Measurements from ENCODE around the gene BRICD5.

The BRICD5 gene

DNA sequence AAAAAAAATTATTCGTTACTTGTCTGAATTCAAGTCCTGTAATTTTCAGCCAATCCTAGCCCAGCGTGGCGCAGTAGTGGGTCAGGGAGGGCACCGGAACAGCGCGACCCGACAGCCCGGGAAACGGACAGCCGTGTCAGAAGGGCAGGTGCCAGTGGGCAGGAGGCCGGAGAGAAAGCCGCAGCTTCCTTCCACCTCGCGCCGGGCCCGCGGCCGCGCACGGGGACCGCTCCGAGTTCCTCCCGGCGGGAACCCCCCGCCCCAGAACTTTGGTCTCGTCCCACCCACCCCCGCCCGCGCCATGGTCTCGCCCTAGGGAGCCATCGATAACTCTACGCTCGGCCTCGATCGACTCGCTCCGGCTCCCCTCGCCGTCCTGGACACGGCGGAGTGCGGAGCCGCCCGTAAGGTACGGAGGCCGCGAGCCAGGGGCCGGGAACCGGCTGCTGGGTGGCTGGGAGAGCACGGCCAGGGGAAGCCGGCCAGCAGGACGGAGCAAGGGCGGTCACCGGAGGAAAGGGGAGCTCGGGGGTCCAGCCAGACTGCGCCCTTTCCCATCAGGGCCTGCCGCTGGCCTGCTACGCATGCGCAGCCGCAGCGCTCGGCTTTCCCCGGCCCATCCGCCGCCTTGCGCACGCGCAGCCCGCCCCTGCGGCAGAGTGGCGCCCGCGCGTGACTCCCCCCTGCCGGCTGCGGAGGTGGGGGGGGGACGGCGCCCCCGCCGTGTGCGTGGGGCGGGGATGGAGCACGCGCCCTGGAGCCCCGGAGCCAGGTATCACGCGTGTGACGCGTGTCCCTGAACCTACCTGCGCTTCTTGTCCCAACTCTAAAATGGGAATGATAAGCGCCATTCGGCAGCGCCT, 5.3 kb downstream of the BRICD5 start, which contains the start of gene MLST8 (continued):
- TF ChIP-seq KLF8 (tag by site-specific recombination; IDR thresholded peaks at IDR 0.05) (peak; percentile 46; the same call in 1 of the 2 replicates), ZNF223 (tag by site-specific recombination; IDR thresholded peaks at IDR 0.05) (no peak), ZNF629 (tag by site-specific recombination; IDR thresholded peaks at IDR 0.05) (peak; percentile 66), ZNF121 (tag by site-specific recombination; IDR thresholded peaks at IDR 0.05) (no peak), ZNF623 (tag by site-specific recombination; IDR thresholded peaks at IDR 0.05) (no peak; the same call in 1 of the 2 replicates), ZBTB7A (tag by site-specific recombination; IDR thresholded peaks at IDR 0.05; ENCODE audit: low read depth) (no peak; the same call in 1 of the 2 replicates), ZNF501 (tag by site-specific recombination; IDR thresholded peaks at IDR 0.05) (peak; percentile 34; the same call in 1 of the 2 replicates), ZNF785 (tag by site-specific recombination; IDR thresholded peaks at IDR 0.05) (no peak), ZNF239 (tag by site-specific recombination; IDR thresholded peaks at IDR 0.05) (peak; percentile 18; the same call in 1 of the 2 replicates), GLIS1 (tag by site-specific recombination; IDR thresholded peaks at IDR 0.05) (peak; percentile 66; the same call in 1 of the 2 replicates), HOXC10 (CRISPR knock-in tag; IDR thresholded peaks at IDR 0.05) (0 out of 2 replicates have a peak, but pooled peaks have one; percentile 9), ZNF830 (tag by site-specific recombination; IDR thresholded peaks at IDR 0.05; ENCODE audit: low read depth) (no peak), ZNF549 (tag by site-specific recombination; IDR thresholded peaks at IDR 0.05) (no peak), ZIC2 (tag by site-specific recombination; IDR thresholded peaks at IDR 0.05) (peak; percentile 42; the same call in 1 of the 2 replicates), KLF1 (tag by site-specific recombination; IDR thresholded peaks at IDR 0.05) (peak; percentile 42; the same call in 1 of the 2 replicates), SP3 (tag by site-specific recombination; IDR thresholded peaks at IDR 0.05) (peak; percentile 33; the same call in 1 of the 2 replicates)
- TF ChIP-seq, protein P1, sequence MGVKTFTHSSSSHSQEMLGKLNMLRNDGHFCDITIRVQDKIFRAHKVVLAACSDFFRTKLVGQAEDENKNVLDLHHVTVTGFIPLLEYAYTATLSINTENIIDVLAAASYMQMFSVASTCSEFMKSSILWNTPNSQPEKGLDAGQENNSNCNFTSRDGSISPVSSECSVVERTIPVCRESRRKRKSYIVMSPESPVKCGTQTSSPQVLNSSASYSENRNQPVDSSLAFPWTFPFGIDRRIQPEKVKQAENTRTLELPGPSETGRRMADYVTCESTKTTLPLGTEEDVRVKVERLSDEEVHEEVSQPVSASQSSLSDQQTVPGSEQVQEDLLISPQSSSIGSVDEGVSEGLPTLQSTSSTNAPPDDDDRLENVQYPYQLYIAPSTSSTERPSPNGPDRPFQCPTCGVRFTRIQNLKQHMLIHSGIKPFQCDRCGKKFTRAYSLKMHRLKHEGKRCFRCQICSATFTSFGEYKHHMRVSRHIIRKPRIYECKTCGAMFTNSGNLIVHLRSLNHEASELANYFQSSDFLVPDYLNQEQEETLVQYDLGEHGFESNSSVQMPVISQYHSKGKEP (tag by site-specific recombination; IDR thresholded peaks at IDR 0.05), result no peak
- TF ChIP-seq, protein P2, sequence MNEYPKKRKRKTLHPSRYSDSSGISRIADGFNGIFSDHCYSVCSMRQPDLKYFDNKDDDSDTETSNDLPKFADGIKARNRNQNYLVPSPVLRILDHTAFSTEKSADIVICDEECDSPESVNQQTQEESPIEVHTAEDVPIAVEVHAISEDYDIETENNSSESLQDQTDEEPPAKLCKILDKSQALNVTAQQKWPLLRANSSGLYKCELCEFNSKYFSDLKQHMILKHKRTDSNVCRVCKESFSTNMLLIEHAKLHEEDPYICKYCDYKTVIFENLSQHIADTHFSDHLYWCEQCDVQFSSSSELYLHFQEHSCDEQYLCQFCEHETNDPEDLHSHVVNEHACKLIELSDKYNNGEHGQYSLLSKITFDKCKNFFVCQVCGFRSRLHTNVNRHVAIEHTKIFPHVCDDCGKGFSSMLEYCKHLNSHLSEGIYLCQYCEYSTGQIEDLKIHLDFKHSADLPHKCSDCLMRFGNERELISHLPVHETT (tag by site-specific recombination; IDR thresholded peaks at IDR 0.05), result peak; percentile 61
- TF ChIP-seq, protein P3, sequence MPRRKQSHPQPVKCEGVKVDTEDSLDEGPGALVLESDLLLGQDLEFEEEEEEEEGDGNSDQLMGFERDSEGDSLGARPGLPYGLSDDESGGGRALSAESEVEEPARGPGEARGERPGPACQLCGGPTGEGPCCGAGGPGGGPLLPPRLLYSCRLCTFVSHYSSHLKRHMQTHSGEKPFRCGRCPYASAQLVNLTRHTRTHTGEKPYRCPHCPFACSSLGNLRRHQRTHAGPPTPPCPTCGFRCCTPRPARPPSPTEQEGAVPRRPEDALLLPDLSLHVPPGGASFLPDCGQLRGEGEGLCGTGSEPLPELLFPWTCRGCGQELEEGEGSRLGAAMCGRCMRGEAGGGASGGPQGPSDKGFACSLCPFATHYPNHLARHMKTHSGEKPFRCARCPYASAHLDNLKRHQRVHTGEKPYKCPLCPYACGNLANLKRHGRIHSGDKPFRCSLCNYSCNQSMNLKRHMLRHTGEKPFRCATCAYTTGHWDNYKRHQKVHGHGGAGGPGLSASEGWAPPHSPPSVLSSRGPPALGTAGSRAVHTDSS (tag by site-specific recombination; IDR thresholded peaks at IDR 0.05), result no peak; the same call in 1 of the 2 replicates
- TF ChIP-seq, protein P4, sequence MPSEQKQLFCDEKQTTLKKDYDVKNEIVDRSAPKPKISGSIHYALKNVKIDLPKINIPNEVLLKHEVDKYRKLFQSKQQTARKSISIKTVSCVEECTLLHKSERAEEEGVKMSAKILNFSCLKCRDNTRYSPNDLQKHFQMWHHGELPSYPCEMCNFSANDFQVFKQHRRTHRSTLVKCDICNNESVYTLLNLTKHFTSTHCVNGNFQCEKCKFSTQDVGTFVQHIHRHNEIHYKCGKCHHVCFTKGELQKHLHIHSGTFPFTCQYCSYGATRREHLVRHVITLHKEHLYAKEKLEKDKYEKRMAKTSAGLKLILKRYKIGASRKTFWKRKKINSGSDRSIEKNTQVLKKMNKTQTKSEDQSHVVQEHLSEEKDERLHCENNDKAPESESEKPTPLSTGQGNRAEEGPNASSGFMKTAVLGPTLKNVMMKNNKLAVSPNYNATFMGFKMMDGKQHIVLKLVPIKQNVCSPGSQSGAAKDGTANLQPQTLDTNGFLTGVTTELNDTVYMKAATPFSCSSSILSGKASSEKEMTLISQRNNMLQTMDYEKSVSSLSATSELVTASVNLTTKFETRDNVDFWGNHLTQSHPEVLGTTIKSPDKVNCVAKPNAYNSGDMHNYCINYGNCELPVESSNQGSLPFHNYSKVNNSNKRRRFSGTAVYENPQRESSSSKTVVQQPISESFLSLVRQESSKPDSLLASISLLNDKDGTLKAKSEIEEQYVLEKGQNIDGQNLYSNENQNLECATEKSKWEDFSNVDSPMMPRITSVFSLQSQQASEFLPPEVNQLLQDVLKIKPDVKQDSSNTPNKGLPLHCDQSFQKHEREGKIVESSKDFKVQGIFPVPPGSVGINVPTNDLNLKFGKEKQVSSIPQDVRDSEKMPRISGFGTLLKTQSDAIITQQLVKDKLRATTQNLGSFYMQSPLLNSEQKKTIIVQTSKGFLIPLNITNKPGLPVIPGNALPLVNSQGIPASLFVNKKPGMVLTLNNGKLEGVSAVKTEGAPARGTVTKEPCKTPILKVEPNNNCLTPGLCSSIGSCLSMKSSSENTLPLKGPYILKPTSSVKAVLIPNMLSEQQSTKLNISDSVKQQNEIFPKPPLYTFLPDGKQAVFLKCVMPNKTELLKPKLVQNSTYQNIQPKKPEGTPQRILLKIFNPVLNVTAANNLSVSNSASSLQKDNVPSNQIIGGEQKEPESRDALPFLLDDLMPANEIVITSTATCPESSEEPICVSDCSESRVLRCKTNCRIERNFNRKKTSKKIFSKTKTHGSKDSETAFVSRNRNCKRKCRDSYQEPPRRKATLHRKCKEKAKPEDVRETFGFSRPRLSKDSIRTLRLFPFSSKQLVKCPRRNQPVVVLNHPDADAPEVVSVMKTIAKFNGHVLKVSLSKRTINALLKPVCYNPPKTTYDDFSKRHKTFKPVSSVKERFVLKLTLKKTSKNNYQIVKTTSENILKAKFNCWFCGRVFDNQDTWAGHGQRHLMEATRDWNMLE (tag by site-specific recombination; conservative IDR thresholded peaks at IDR 0.05; ENCODE audit: low read depth), result peak; percentile 47; the same call in 1 of the 2 replicates
- TF ChIP-seq, protein P5, sequence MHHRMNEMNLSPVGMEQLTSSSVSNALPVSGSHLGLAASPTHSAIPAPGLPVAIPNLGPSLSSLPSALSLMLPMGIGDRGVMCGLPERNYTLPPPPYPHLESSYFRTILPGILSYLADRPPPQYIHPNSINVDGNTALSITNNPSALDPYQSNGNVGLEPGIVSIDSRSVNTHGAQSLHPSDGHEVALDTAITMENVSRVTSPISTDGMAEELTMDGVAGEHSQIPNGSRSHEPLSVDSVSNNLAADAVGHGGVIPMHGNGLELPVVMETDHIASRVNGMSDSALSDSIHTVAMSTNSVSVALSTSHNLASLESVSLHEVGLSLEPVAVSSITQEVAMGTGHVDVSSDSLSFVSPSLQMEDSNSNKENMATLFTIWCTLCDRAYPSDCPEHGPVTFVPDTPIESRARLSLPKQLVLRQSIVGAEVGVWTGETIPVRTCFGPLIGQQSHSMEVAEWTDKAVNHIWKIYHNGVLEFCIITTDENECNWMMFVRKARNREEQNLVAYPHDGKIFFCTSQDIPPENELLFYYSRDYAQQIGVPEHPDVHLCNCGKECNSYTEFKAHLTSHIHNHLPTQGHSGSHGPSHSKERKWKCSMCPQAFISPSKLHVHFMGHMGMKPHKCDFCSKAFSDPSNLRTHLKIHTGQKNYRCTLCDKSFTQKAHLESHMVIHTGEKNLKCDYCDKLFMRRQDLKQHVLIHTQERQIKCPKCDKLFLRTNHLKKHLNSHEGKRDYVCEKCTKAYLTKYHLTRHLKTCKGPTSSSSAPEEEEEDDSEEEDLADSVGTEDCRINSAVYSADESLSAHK (tag by site-specific recombination; IDR thresholded peaks at IDR 0.05), result no peak; the same call in 1 of the 2 replicates
- TF ChIP-seq, protein P6, sequence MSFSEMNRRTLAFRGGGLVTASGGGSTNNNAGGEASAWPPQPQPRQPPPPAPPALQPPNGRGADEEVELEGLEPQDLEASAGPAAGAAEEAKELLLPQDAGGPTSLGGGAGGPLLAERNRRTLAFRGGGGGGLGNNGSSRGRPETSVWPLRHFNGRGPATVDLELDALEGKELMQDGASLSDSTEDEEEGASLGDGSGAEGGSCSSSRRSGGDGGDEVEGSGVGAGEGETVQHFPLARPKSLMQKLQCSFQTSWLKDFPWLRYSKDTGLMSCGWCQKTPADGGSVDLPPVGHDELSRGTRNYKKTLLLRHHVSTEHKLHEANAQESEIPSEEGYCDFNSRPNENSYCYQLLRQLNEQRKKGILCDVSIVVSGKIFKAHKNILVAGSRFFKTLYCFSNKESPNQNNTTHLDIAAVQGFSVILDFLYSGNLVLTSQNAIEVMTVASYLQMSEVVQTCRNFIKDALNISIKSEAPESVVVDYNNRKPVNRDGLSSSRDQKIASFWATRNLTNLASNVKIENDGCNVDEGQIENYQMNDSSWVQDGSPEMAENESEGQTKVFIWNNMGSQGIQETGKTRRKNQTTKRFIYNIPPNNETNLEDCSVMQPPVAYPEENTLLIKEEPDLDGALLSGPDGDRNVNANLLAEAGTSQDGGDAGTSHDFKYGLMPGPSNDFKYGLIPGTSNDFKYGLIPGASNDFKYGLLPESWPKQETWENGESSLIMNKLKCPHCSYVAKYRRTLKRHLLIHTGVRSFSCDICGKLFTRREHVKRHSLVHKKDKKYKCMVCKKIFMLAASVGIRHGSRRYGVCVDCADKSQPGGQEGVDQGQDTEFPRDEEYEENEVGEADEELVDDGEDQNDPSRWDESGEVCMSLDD (tag by site-specific recombination; IDR thresholded peaks at IDR 0.05), result 0 out of 2 replicates have a peak, but pooled peaks have one; percentile 18
